GM18505 (cell line): ENCODE data around the gene LRP1B.

Experiments used
- ATAC-seq: cut with Tn5 transposase; IDR thresholded peaks from one replicate; pipeline ENCODE4 v1.9.1; 2021; ENCODE audit not compliant: unreplicated experiment
- POLR2A ChIP-seq: IDR thresholded peaks from 4 replicates; pipeline ENCODE4 v1.6.1; 2011; ENCODE audit warnings: borderline replicate concordance; ENCODE audit not compliant: insufficient read depth, insufficient read length; ENCODE audit errors: extremely low read depth

The LRP1B gene

DNA sequence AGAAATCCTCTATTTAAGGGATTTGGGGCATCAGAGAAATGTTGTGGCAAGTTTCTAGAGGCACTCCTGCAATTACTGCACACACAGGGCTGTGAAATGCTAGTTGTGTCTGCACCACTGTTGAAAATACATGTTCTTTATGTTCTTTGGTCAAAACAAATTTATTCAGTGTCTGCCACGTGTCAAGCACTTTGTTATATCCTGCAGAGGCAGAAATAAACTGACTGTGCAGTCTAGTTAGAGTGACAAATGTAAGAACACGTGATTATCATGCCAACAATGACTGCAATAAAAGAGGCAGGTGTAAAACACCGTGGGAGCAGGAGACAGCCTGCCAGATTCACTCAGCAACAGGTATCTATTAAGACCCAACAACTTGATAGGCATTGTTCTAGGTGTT lies 423.3 kb downstream of the LRP1B start:
- TF ChIP-seq POLR2A, result no peak
- no peak for ATAC-seq

DNA sequence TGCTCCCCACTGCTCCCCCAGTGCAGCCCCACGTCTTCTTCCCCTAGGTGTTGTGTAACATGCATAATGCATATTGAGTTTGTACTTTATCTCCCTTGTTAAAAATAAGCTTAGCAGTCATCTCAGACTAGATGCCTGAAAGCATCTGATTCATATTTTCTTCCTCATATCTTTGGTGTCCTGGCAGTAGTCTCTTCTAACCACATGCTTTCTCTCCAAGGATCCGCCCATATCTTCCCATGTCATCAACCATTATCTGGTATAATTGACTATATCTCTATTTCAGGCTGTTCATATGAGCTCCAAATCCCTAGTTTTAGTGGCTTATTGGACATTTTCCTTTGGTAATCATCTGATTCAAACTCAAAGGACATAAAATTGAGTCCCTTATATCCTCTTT lies 426.3 kb downstream of the LRP1B start:
- no peak for ATAC-seq
- TF ChIP-seq POLR2A, result no peak

DNA sequence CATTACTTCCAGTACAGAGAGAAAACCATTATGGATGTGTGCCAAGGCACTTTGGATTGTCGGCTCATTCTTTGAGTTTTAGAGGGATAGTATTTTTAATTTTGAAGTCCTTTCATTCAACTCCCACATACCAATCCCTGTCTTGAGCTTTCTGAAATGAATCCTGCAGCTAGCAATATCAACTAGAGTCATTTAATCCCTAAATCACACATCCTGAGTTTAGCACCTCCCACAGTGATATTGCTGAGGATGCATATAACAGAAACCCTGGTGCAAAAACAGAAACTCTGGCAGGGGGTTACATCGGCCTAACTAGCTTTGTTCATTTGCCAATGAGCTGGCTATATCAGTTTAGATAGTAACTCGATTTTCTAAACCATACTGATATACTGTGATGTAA lies 427.3 kb downstream of the LRP1B start:
- no peak for TF ChIP-seq POLR2A
- no peak for ATAC-seq

DNA sequence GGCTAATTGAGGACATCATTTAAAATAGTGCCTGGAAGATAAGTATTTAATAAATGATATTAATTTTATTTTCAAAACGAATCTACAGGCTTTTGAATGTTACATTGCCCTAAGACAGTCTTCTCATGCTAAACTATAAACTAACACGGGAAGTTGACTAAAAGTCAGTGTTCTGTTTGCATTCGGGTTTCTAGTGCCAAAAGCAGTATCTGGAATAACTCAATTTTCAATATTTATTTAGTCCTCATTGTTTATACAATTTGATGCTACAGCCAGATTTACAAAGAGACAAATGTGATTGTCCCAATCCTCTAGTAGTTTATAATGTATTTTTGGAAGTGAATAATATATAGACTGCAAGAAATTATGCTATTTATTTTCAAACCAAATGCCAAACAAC lies 429.2 kb downstream of the LRP1B start:
- no peak for TF ChIP-seq POLR2A
- ATAC-seq, result no peak

DNA sequence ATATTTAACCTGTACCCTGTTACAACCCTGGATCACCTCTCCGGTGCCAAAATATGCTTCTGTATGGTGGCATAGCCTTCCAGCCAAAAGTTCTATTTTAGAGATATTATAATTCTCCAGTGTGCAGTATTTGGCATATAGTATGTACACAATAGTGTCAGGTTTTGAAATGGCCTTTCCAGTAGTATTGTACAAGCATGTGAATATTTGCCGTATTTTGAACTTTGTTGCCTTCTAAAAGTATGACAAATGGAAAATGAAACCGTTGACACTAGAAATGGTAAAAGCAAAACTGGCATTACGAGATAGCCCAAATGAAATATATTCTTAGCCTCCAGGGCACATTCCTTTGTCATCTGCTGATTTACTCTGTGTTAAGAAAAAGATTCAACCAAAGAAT lies 431.2 kb downstream of the LRP1B start:
- no peak for ATAC-seq
- no peak for TF ChIP-seq POLR2A

DNA sequence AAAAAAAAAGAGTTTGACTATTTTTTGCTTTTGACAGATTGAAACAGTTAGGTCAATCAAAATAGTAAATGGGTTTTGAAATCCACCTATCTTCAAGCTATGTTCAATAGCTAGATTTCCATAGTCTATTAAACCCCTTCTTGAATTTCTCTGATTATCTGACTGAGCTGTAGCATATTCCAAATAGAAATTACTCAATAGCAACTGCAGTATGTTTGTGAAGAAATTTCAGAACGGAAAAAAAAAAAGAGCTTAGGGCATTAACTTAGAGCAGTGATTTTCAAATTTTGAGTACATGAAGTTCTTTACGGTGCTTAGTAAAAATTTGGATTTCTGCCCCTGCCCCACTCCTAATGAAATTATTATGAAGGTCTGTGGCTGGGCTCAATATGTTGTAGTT lies 432.3 kb downstream of the LRP1B start:
- TF ChIP-seq POLR2A, result no peak

DNA sequence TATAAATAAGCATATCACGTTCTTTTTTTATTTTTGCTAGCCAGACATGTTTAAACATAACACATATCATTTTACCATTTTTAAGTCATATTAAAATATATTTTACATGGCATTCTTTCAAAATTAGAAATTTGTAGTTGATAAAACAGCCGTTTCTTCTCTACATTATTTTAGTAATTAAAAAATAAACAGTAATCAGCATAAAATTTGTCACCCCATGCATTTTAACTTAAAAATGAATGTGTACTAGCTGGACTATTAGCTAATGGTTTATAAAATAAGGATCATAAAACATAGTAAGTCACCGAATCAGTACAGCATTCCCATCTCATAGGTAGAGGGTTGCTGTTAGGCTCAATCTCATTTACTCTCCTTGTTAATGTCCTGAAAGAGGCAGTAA lies 433.8 kb downstream of the LRP1B start:
- TF ChIP-seq POLR2A, result no peak
- ATAC-seq, result no peak

More for the DNA sequence above, 432.3 kb downstream of the LRP1B start:
- ATAC-seq, result no peak

DNA sequence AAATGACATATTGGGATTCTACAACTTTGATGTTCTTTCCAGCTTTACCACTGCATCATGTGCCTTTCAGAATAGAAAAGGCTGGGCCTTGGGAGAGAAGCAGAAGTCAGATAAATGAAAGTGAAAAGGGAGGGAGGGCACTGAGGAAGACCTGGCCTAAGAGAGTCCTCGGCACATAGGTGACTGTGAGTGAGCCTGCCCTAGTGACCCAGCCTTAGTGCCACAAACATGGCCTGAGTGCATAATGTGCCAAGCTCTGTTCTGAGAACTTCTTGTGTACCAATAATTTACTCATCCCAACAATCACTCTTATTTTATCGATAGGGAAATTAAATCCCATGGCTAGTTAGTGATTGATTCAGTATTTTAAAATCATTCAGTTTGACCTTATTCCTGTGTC lies 436.6 kb downstream of the LRP1B start:
- TF ChIP-seq POLR2A, result no peak
- no peak for ATAC-seq

DNA sequence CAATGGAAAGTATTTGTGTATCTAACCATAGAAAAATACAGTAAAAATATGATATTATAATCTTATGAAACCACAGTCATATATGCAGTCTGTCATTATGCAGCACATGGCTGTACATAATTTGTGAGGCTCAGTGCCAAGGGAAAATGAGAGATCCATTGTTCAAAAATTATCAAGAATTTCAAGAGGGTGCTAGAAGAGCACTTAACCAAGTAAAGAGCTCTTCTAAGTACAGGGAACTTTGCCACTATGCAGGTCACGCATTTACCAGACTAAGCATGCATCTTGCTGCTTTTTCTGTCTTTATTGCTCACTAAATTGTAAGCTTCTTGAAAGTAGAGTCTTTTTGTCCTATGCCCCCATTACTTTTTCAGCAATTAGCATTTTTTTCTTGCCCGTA lies 438.0 kb downstream of the LRP1B start:
- TF ChIP-seq POLR2A, result no peak
- no peak for ATAC-seq

DNA sequence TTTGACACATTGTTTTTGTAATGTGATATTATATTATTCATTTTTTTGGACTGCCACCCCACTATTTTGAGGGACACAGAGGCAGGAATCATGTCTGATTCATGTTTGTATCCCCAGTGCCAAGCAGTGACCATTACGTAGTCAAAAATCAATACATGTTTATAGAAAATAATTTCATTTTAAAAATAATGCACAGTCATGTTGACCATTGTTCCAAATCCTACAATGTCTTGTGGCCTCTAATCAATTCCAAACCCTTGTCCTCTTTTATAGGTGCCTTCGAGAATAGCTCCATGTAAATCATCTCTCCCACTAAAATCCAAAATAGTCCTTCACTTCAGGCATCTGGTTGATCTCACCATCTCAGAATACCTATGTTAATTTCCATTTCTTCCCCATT lies 454.7 kb downstream of the LRP1B start:
- TF ChIP-seq POLR2A, result no peak
- no peak for ATAC-seq

DNA sequence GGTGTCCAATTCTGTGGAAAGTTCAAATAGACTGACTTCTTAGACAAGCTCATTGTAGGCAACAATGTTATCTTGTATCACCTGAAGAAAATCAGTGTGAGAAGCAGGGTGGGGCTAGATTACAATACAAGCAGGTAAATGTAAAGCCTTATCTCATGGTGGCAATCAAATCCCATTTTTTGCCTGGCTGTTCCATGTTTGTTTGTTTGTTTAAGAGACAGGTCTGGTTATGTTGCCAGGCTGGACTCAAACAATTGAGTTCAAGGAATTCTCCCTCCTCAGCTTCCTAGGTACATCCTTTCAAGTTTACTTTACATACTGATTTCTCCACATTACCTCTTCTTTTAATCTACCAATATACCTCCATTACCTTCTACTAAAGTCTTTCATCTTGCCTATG lies 464.6 kb downstream of the LRP1B start:
- TF ChIP-seq POLR2A, result no peak

DNA sequence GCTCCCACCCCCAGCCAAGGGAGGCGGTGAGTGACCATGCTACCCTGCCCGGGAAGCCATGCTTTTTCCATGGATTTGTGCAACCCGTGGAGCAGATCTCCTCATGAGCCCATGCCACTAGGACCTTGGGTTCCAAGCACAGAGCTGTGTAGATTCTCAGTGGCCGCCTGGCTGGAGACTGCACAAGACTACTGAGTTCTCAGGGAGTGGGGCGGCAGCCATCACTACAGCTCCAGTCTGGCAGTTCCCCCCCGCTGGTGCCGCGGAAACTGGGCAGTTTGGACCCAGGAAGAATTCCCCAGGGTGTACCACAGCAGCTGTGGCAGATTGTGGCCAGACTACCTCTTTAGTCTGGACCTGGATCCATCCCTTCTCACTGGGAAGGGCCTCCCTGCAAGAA lies 470.6 kb downstream of the LRP1B start:
- no peak for ATAC-seq
- no peak for TF ChIP-seq POLR2A

More for the DNA sequence above, 464.6 kb downstream of the LRP1B start:
- no peak for ATAC-seq

DNA sequence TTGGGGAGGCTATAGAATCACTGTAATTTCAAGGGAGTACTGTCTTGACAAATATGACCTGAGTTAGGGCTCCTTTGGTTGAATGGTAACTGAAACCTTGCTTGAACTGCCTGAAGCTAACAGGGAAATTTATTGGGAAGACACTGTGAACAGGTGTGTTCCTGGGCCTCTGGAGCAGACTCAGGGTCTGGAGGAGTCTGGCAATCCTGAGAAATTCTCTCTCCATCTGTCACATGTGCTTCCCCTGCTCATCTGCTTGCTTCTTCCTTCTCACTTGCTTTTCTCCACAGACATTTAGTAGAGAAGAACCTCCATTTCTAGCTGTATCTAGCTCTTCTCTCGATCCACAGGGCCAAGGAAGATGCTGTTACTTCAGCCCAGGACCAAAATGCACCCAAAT lies 476.5 kb downstream of the LRP1B start:
- no peak for TF ChIP-seq POLR2A
- no peak for ATAC-seq

DNA sequence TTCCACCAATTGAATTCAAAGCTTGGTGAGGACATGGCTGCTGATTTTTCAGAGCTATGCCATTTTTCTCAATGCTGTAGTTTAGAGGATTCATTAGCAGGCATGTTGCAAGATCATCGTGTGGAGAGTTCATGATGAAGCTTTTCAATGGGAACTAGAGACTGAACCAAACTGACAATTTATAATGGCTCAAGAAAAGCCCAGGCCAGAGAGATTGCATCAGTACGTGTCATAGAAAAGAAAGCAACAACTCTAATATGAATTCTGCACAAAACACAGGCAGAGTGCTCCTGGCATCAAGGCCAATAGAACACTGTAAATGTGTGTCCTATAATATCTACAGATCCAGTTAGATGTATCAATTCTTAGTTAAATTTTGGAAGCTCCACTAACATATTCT lies 477.6 kb downstream of the LRP1B start:
- no peak for TF ChIP-seq POLR2A
- ATAC-seq, result no peak

DNA sequence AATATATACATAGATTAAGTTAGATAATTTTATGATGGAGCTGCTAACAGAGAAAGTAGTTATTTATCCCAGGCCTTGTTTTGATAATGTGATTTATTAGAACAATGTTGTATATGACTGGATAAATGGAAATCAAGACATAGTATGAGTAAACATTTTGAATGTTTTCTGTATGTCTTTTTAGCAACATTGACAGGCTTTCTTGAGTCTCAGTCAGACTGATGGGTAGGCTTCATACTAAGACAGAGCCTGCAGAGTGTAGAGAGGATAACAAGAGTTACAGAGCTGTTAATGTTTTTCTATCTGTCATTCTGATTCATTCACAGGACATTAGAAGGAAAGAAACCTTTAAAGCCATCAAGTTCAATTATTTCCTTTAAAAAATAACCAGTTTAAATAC lies 478.5 kb downstream of the LRP1B start:
- no peak for TF ChIP-seq POLR2A
- no peak for ATAC-seq
